ENCODE data around the gene SGSM1.

Gene SGSM1

DNA sequence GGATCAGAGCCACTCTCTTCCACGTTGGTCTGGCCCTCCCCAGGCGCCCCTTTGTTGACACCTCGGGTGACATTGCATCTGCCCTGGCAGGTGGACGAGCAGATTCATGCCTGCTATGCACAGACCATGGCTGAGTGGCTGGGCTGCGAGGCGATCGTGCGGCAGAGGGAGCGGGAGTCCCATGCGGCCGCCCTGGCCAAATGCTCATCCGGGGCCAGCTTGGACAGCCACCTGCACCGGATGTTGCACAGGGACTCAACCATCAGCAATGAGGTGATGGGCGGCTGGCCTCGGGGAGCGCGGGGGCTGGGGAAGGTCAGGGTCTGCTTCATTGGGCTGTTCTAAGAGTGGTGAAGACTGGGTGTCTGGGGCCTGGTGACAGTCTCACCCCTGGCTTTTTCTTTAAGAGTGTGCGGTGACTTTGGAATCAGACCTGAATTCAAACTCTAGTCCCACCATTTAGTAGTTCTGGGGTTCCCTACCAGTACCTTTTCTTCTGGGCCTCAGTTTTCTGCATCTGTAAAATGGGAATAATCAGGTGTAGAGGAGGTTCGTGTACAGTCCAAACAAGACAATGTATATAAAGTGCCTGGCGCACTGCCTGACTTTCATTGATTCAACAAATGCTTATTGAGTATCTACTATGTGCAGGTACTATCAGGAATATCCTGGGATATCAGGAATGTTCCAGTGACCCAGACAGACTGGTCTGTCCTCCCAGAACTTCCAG is 87.5 kb downstream of the SGSM1 start:
- Histone ChIP-seq H3K27ac (ENCODE audit: low read length, poor library complexity, severe bottlenecking) (no peak overlapping the region), H2BK5ac (ENCODE audit: low read depth, low read length, poor library complexity, severe bottlenecking) (no peak overlapping the region), H2BK12ac (ENCODE audit: low read length in 2 of 2) (peak overlapping the region in 1 of 2 experiments; percentile 18), H3K4ac (ENCODE audit: low read depth in 1 of 2, low read length in 2 of 2) (no peak overlapping the region), H3K9ac (ENCODE audit: low read length) (peak overlapping the region; percentile 72), H3K4me2 (ENCODE audit: low read length, poor library complexity, severe bottlenecking) (no peak overlapping the region), H2AFZ (ENCODE audit: low read depth, low read length) (no peak overlapping the region), H3K14ac (ENCODE audit: low read length in 2 of 2) (no peak overlapping the region), H3K36me3 (ENCODE audit: control insufficient read depth in 1 of 2, insufficient read depth in 2 of 2, low read depth in 1 of 2, low read length in 2 of 2) (no peaks in the 10 kb centered on the region), H3K79me1 (replicated peaks; ENCODE audit: low read length, poor library complexity, severe bottlenecking) (no peaks in the 10 kb centered on the region), H2AK5ac (ENCODE audit: low read length, severe bottlenecking) (no peak overlapping the region), H2BK120ac (ENCODE audit: low read depth, low read length) (no peak overlapping the region), H4K91ac (ENCODE audit: low read length) (peak overlapping the region; percentile 52), H3K18ac (ENCODE audit: low read depth in 1 of 2, low read length in 2 of 2) (no peak overlapping the region), H3K23ac (ENCODE audit: low read length in 2 of 2) (no peak overlapping the region), H3K4me3 (ENCODE audit: insufficient read depth in 1 of 2, low read depth in 1 of 2, low read length in 2 of 2) (peak overlapping the region in 1 of 2 experiments; percentile 54), H3K4me1 (ENCODE audit: control insufficient read depth, insufficient read depth, low read depth, low read length) (peaks cover 10% of the 10 kb centered on the region), H4K8ac (ENCODE audit: low read length) (no peak overlapping the region), H3K9me3 (ENCODE audit: control insufficient read depth, low read length) (no peaks in the 10 kb centered on the region), H2BK15ac (ENCODE audit: low read depth, poor library complexity, severe bottlenecking) (no peak overlapping the region), H3K27me3 (ENCODE audit: control insufficient read depth in 1 of 2, insufficient read depth in 1 of 2, low read length in 2 of 2) (peaks cover 0 to 11% of the 10 kb centered on the region in 2 experiments)
- no peak for DNase-seq
- WGBS = 94% methylated on average over 19 of the region's 20 CpGs

- Histone ChIP-seq H3K14ac (ENCODE audit: low read length in 2 of 2) (no peak overlapping the region), H2AK5ac (ENCODE audit: low read length, severe bottlenecking) (no peak overlapping the region), H4K91ac (ENCODE audit: low read length) (no peak overlapping the region), H3K4ac (ENCODE audit: low read depth in 1 of 2, low read length in 2 of 2) (no peak overlapping the region), H2BK12ac (ENCODE audit: low read length in 2 of 2) (no peak overlapping the region), H3K4me1 (ENCODE audit: control insufficient read depth, insufficient read depth, low read depth, low read length) (peaks cover 10% of the 10 kb centered on the region), H3K23ac (ENCODE audit: low read length in 2 of 2) (no peak overlapping the region), H3K4me3 (ENCODE audit: insufficient read depth in 1 of 2, low read depth in 1 of 2, low read length in 2 of 2) (peak overlapping the region in 1 of 2 experiments; percentile 54), H4K8ac (ENCODE audit: low read length) (no peak overlapping the region), H3K36me3 (ENCODE audit: control insufficient read depth in 1 of 2, insufficient read depth in 2 of 2, low read depth in 1 of 2, low read length in 2 of 2) (no peaks in the 10 kb centered on the region), H3K27ac (ENCODE audit: low read length, poor library complexity, severe bottlenecking) (no peak overlapping the region), H3K18ac (ENCODE audit: low read depth in 1 of 2, low read length in 2 of 2) (no peak overlapping the region), H3K79me1 (replicated peaks; ENCODE audit: low read length, poor library complexity, severe bottlenecking) (no peaks in the 10 kb centered on the region), H3K9me3 (ENCODE audit: control insufficient read depth, low read length) (no peaks in the 10 kb centered on the region), H2AFZ (ENCODE audit: low read depth, low read length) (no peak overlapping the region), H3K4me2 (ENCODE audit: low read length, poor library complexity, severe bottlenecking) (peak overlapping the region; percentile 51), H2BK15ac (ENCODE audit: low read depth, poor library complexity, severe bottlenecking) (no peak overlapping the region), H3K9ac (ENCODE audit: low read length) (peak overlapping the region; percentile 72), H2BK5ac (ENCODE audit: low read depth, low read length, poor library complexity, severe bottlenecking) (no peak overlapping the region), H3K27me3 (ENCODE audit: control insufficient read depth in 1 of 2, insufficient read depth in 1 of 2, low read length in 2 of 2) (peaks cover 0 to 11% of the 10 kb centered on the region in 2 experiments), H2BK120ac (ENCODE audit: low read depth, low read length) (no peak overlapping the region)
- WGBS = 49% methylated on average over 16 of the region's 16 CpGs
- peak; percentile 93 for DNase-seq
Observed at GRCh38 chr22:24894220-24894975, 88.4 kb downstream of the SGSM1 start.

GRCh38 chr22:24894998-24895397 is 89.0 kb downstream of the SGSM1 start:
- no peak overlapping the region for H3K4me2 ChIP-seq (ENCODE audit: low read length, poor library complexity, severe bottlenecking)
- H3K4ac ChIP-seq (ENCODE audit: low read depth in 1 of 2, low read length in 2 of 2) = no peak overlapping the region
- peaks cover 10% of the 10 kb centered on the region for H3K4me1 ChIP-seq (ENCODE audit: control insufficient read depth, insufficient read depth, low read depth, low read length)
- H3K27ac ChIP-seq (ENCODE audit: low read length, poor library complexity, severe bottlenecking) = no peak overlapping the region
- H4K8ac ChIP-seq (ENCODE audit: low read length) = no peak overlapping the region
- no peak overlapping the region for H2AK5ac ChIP-seq (ENCODE audit: low read length, severe bottlenecking)
- H4K91ac ChIP-seq (ENCODE audit: low read length) = no peak overlapping the region
- no peak overlapping the region for H3K14ac ChIP-seq (ENCODE audit: low read length in 2 of 2)
- peak; percentile 49 for DNase-seq
- no peak overlapping the region for H2BK15ac ChIP-seq (ENCODE audit: low read depth, poor library complexity, severe bottlenecking)
- H3K79me1 ChIP-seq (replicated peaks; ENCODE audit: low read length, poor library complexity, severe bottlenecking) = no peaks in the 10 kb centered on the region
- H3K18ac ChIP-seq (ENCODE audit: low read depth in 1 of 2, low read length in 2 of 2) = no peak overlapping the region
- H3K36me3 ChIP-seq (ENCODE audit: control insufficient read depth in 1 of 2, insufficient read depth in 2 of 2, low read depth in 1 of 2, low read length in 2 of 2) = no peaks in the 10 kb centered on the region
- peak overlapping the region in 1 of 2 experiments; percentile 54 for H3K4me3 ChIP-seq (ENCODE audit: insufficient read depth in 1 of 2, low read depth in 1 of 2, low read length in 2 of 2)
- peaks cover 0 to 11% of the 10 kb centered on the region in 2 experiments for H3K27me3 ChIP-seq (ENCODE audit: control insufficient read depth in 1 of 2, insufficient read depth in 1 of 2, low read length in 2 of 2)
- H2BK120ac ChIP-seq (ENCODE audit: low read depth, low read length) = no peak overlapping the region
- WGBS = 72% methylated on average over 6 of the region's 7 CpGs
- H2AFZ ChIP-seq (ENCODE audit: low read depth, low read length) = no peak overlapping the region
- H3K23ac ChIP-seq (ENCODE audit: low read length in 2 of 2) = no peak overlapping the region
- no peak overlapping the region for H2BK5ac ChIP-seq (ENCODE audit: low read depth, low read length, poor library complexity, severe bottlenecking)
- H3K9me3 ChIP-seq (ENCODE audit: control insufficient read depth, low read length) = no peaks in the 10 kb centered on the region
- H3K9ac ChIP-seq (ENCODE audit: low read length) = peak overlapping the region; percentile 72
- H2BK12ac ChIP-seq (ENCODE audit: low read length in 2 of 2) = peak overlapping the region in 1 of 2 experiments; percentile 54

DNA sequence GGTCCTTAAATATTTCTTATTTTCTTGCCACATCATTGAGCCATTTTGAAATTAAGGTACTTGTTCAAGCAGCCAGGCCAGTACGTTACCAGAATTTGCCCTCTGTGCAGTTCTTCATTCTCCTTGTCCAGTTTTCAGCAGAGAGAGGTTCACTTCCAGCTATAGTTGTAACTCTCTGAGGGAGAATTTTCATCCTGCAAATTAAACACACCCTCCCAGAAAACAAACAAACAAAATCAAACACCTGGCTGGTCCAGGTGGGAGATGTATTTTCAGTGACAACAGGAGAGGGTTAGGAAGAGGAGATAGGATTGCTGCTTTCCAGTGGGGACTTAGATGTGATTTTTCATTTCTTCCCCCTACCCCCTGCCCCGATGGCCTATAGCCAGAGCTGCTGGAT is 95.4 kb downstream of the SGSM1 start:
- Histone ChIP-seq H2AK5ac (ENCODE audit: low read length, severe bottlenecking) (no peak overlapping the region), H2BK15ac (ENCODE audit: low read depth, poor library complexity, severe bottlenecking) (no peak overlapping the region), H3K4ac (ENCODE audit: low read depth in 1 of 2, low read length in 2 of 2) (no peak overlapping the region), H3K14ac (ENCODE audit: low read length in 2 of 2) (no peak overlapping the region), H4K8ac (ENCODE audit: low read length) (no peak overlapping the region), H4K91ac (ENCODE audit: low read length) (no peak overlapping the region), H3K9me3 (ENCODE audit: control insufficient read depth, low read length) (peaks cover 13% of the 10 kb centered on the region), H3K27ac (ENCODE audit: low read length, poor library complexity, severe bottlenecking) (no peak overlapping the region), H3K9ac (ENCODE audit: low read length) (no peak overlapping the region), H3K4me3 (ENCODE audit: insufficient read depth in 1 of 2, low read depth in 1 of 2, low read length in 2 of 2) (no peak overlapping the region), H3K4me2 (ENCODE audit: low read length, poor library complexity, severe bottlenecking) (no peak overlapping the region), H2BK120ac (ENCODE audit: low read depth, low read length) (no peak overlapping the region), H2BK5ac (ENCODE audit: low read depth, low read length, poor library complexity, severe bottlenecking) (no peak overlapping the region), H2BK12ac (ENCODE audit: low read length in 2 of 2) (no peak overlapping the region), H2AFZ (ENCODE audit: low read depth, low read length) (no peak overlapping the region), H3K36me3 (ENCODE audit: control insufficient read depth in 1 of 2, insufficient read depth in 2 of 2, low read depth in 1 of 2, low read length in 2 of 2) (no peaks in the 10 kb centered on the region), H3K27me3 (ENCODE audit: control insufficient read depth in 1 of 2, insufficient read depth in 1 of 2, low read length in 2 of 2) (no peaks in the 10 kb centered on the region), H3K4me1 (ENCODE audit: control insufficient read depth, insufficient read depth, low read depth, low read length) (no peaks in the 10 kb centered on the region), H3K18ac (ENCODE audit: low read depth in 1 of 2, low read length in 2 of 2) (no peak overlapping the region), H3K23ac (ENCODE audit: low read length in 2 of 2) (no peak overlapping the region), H3K79me1 (replicated peaks; ENCODE audit: low read length, poor library complexity, severe bottlenecking) (no peaks in the 10 kb centered on the region)
- no peak for DNase-seq
- 65% methylated on average over 2 of the region's 2 CpGs for WGBS

Measured in mesenchymal stem cell (in vitro differentiated cells and primary cell).